Measurements from ENCODE around the gene LILRB1. TPM values are rescaled to one million over a fixed set of nuclear protein-coding genes. Genes with fewer than 3 reads are reported as not detected.
A peak's percentile ranks its signal among the peaks of the same experiment; 100 is the strongest.
"Not testable (repeated sequence)": the region's sequence is repeated elsewhere in the genome, so short reads cannot be mapped to it uniquely, and the experiment has no call there.

The LILRB1 gene
- total and polyA plus RNA-seq, 2 experiments from 2014 or later: not detected

DNA sequence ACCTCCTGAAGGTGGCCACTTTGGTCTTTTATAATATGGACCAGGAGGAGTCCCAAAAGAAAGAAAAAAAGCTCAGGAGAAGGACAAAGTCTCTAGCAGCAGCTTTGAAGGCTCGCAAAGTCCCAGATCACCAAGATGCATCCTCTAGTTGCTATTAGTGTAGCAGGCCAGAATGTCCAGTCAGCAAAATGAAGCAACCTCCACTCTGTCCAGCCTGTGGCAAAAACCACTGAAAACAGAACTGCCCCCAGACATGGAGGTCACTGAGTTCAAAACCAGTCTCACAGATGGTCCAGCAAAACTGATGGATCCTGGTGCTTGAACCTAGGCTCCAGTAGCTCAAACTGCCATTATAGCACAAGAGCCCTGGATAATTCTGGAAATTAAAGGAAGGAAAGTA lies 42.9 kb downstream of the LILRB1 start:
- Histone ChIP-seq H3K27me3 (no peaks in the 10 kb centered on the region), H3K36me3 (replicated peaks; ENCODE audit: insufficient read depth, low read depth) (no peaks in the 10 kb centered on the region), H2AFZ (no peak overlapping the region), H3K79me2 (no peaks in the 10 kb centered on the region), H3K9me3 (ENCODE audit: low read depth) (no peaks in the 10 kb centered on the region), H3K4me1 (ENCODE audit: insufficient read depth) (no peaks in the 10 kb centered on the region), H3K4me3 (no peak overlapping the region), H3K4me2 (no peak overlapping the region), H3K27ac (no peak overlapping the region), H3K9me2 (replicated peaks; ENCODE audit: insufficient read depth) (no peaks in the 10 kb centered on the region), H4K20me1 (ENCODE audit: insufficient read depth, poor library complexity, severe bottlenecking) (no peaks in the 10 kb centered on the region)
- TF ChIP-seq, protein P1, sequence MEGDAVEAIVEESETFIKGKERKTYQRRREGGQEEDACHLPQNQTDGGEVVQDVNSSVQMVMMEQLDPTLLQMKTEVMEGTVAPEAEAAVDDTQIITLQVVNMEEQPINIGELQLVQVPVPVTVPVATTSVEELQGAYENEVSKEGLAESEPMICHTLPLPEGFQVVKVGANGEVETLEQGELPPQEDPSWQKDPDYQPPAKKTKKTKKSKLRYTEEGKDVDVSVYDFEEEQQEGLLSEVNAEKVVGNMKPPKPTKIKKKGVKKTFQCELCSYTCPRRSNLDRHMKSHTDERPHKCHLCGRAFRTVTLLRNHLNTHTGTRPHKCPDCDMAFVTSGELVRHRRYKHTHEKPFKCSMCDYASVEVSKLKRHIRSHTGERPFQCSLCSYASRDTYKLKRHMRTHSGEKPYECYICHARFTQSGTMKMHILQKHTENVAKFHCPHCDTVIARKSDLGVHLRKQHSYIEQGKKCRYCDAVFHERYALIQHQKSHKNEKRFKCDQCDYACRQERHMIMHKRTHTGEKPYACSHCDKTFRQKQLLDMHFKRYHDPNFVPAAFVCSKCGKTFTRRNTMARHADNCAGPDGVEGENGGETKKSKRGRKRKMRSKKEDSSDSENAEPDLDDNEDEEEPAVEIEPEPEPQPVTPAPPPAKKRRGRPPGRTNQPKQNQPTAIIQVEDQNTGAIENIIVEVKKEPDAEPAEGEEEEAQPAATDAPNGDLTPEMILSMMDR (IDR thresholded peaks at IDR 0.05; ENCODE audit: poor library complexity): no peak
- DNase-seq (ENCODE audit: low spot score): no peak
- WGBS (ENCODE audit: low lambda C conversion rate, missing lambda C conversion rate): 90% methylated on average over 1 of the region's 1 CpG

DNA sequence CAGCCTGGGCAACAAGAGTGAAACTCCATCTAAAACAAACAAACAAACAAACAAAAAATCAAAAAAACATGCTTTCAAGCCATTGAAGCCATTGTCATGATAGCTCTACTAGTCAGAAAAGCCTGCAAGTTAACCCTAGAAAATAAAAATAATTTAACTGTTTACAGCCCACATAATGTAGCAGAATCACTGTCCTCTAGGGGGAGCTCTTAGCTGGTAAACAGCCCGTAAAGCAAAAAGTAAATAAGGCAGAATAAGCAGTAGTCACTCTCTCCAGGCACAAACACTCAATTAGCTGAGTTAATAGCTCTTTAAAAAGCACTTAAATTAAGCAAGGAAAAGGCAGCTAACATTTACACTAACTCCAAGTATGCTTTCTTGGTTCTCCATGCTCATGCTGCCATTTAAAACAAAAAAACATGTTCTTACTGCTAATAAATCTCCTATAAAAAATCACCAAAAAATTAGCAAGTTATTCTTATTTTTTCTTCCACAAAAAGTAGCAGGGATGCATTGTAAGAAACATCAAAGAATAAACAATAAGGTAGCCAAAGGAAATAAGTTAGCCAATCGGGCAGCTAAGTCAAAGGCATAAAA lies 43.8 kb downstream of the LILRB1 start:
- Histone ChIP-seq H3K4me2 (no peak overlapping the region), H3K79me2 (no peaks in the 10 kb centered on the region), H3K4me3 (no peak overlapping the region), H3K27me3 (no peaks in the 10 kb centered on the region), H4K20me1 (ENCODE audit: insufficient read depth, poor library complexity, severe bottlenecking) (no peaks in the 10 kb centered on the region), H2AFZ (no peak overlapping the region), H3K9me2 (replicated peaks; ENCODE audit: insufficient read depth) (no peaks in the 10 kb centered on the region), H3K36me3 (replicated peaks; ENCODE audit: insufficient read depth, low read depth) (no peaks in the 10 kb centered on the region), H3K9me3 (ENCODE audit: low read depth) (no peaks in the 10 kb centered on the region), H3K27ac (no peak overlapping the region), H3K4me1 (ENCODE audit: insufficient read depth) (no peaks in the 10 kb centered on the region)
- TF ChIP-seq EZH2 (IDR thresholded peaks at IDR 0.05; ENCODE audit: borderline replicate concordance): no peak
- no peak for TF ChIP-seq EZH2phosphoT487 (IDR thresholded peaks at IDR 0.05; ENCODE audit: low read depth, severe bottlenecking, unreplicated experiment)
- TF ChIP-seq, protein P1 (IDR thresholded peaks at IDR 0.05; ENCODE audit: poor library complexity): peak; percentile 27
- WGBS (ENCODE audit: low lambda C conversion rate, missing lambda C conversion rate): 42% methylated on average over 2 of the region's 2 CpGs
- no peak for DNase-seq (ENCODE audit: low spot score)

DNA sequence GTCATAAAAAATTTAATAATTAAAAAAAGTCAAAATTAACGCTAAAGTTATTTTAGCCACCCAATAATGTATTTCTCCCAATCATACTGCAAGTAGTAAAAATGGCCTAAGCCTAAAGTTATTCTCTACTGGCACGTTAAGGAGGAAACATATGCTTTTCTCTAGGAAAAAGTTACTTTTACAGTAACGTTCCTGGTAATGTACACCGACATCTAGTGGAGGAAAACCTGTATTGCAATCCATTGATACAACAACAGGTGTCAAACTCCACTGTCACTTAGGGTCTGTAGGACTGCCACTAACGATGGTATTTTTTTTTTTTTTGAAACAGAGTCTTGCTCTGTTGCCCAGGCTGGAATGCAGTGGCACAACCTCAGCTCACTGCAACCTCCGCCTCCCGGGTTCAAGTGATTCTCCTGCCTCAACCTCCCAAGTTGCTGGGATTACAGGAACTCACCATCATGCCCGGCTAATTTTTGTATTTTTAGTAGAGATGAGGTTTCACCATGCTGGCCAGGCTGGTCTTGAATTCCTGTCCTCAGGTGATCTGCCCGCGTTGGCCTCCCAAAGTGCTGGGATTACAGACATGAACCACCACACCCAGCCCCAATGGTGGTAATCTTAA lies 46.0 kb downstream of the LILRB1 start:
- not testable (repeated sequence) for H3K27me3 ChIP-seq; H3K4me1 ChIP-seq (ENCODE audit: insufficient read depth); H3K9me2 ChIP-seq (replicated peaks; ENCODE audit: insufficient read depth); H3K27ac ChIP-seq; H4K20me1 ChIP-seq (ENCODE audit: insufficient read depth, poor library complexity, severe bottlenecking); H2AFZ ChIP-seq; H3K4me3 ChIP-seq; H3K9me3 ChIP-seq (ENCODE audit: low read depth); H3K79me2 ChIP-seq; H3K4me2 ChIP-seq; H3K36me3 ChIP-seq (replicated peaks; ENCODE audit: insufficient read depth, low read depth)
- DNase-seq (ENCODE audit: low spot score): peak; percentile 56
- TF ChIP-seq, protein P1 (IDR thresholded peaks at IDR 0.05; ENCODE audit: poor library complexity): peak; percentile 63
- 34% methylated on average over 10 of the region's 10 CpGs for WGBS (ENCODE audit: low lambda C conversion rate, missing lambda C conversion rate)

DNA sequence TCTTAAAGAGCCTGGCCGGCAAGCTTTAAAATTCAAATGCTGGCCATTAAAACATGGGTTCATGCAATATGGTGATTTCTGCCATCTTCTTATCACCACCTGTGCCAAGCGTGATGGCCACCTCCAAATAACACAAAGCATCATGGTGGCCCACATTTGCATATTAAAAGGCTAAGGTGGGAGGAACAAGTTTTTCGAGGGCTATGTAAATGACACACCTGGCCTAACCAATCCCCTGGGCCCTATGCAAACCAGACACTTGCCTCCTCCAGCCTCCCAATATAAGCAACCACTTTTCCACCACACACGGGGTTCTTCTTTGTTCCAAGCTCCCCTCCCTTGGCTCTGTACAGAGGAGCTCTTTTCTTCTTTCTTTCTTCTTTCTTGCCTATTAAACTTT lies 46.9 kb downstream of the LILRB1 start:
- Histone ChIP-seq H3K9me2 (replicated peaks; ENCODE audit: insufficient read depth) (no peaks in the 10 kb centered on the region), H3K27me3 (no peaks in the 10 kb centered on the region), H2AFZ (no peak overlapping the region), H3K36me3 (replicated peaks; ENCODE audit: insufficient read depth, low read depth) (no peaks in the 10 kb centered on the region), H3K9me3 (ENCODE audit: low read depth) (no peaks in the 10 kb centered on the region), H3K27ac (no peak overlapping the region), H3K4me1 (ENCODE audit: insufficient read depth) (no peaks in the 10 kb centered on the region), H3K79me2 (no peaks in the 10 kb centered on the region), H3K4me3 (no peak overlapping the region), H3K4me2 (no peak overlapping the region), H4K20me1 (ENCODE audit: insufficient read depth, poor library complexity, severe bottlenecking) (no peaks in the 10 kb centered on the region)
- DNase-seq (ENCODE audit: low spot score): no peak
- WGBS (ENCODE audit: low lambda C conversion rate, missing lambda C conversion rate): 84% methylated on average over 4 of the region's 4 CpGs
- no peak for TF ChIP-seq EZH2phosphoT487 (IDR thresholded peaks at IDR 0.05; ENCODE audit: low read depth, severe bottlenecking, unreplicated experiment)
- TF ChIP-seq EZH2 (IDR thresholded peaks at IDR 0.05; ENCODE audit: borderline replicate concordance): no peak
- TF ChIP-seq, protein P1 (IDR thresholded peaks at IDR 0.05; ENCODE audit: poor library complexity): no peak

- H3K27me3 ChIP-seq; DNase-seq (ENCODE audit: low spot score); H3K4me2 ChIP-seq; H3K9me2 ChIP-seq (replicated peaks; ENCODE audit: insufficient read depth); H4K20me1 ChIP-seq (ENCODE audit: insufficient read depth, poor library complexity, severe bottlenecking); H3K4me3 ChIP-seq; H3K27ac ChIP-seq; H2AFZ ChIP-seq; H3K79me2 ChIP-seq; H3K36me3 ChIP-seq (replicated peaks; ENCODE audit: insufficient read depth, low read depth); H3K9me3 ChIP-seq (ENCODE audit: low read depth); H3K4me1 ChIP-seq (ENCODE audit: insufficient read depth): not testable (repeated sequence)
- 85% methylated on average over 12 of the region's 12 CpGs for WGBS (ENCODE audit: low lambda C conversion rate, missing lambda C conversion rate)
Observed at GRCh38 chr19:54681596-54681995, 51.3 kb downstream of the LILRB1 start.
